ENCODE data around the gene OCLN.

- TF ChIP-seq EZH2 (IDR thresholded peaks at IDR 0.05; ENCODE audit: low read length, unreplicated experiment) (no peak), EZH2phosphoT487 (IDR thresholded peaks at IDR 0.05; ENCODE audit: borderline replicate concordance, low read length) (no peak)
Observed at GRCh38 chr5:69450116-69450515, 42.5 kb upstream of the OCLN start.

Measured in PC-3 (cell line).